ENCODE measurements around the gene CCDC102B. TPM values are rescaled to one million over a fixed set of nuclear protein-coding genes. Genes with fewer than 3 reads are reported as not detected.
"Not testable (repeated sequence)": the region's sequence is repeated elsewhere in the genome, so short reads cannot be mapped to it uniquely, and the experiment has no call there.

Gene CCDC102B
- total RNA-seq, 1 experiment from 2014 or later, result 2.1 TPM

DNA sequence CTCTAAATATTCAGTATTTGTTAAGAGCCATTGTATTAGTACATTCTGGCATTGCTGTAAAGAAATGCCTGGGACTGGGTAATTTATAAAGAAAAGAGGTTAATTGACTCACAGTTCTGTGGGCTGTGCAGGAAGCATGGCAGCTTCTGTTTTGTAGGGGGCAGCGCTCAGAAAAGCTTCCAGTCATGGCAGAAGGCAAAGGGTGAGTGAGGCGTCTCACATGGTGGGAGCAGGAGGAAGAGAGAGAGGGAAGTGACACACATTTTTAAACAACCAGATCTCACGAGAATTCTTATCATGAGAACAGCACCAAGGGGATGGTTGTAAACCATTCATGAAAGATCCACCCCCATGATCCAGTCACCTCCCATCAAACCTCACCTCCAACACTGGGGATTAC is 13.8 kb upstream of the CCDC102B start:
- Mint-ChIP-seq H3K36me3 (ENCODE audit: insufficient read depth, unreplicated experiment) (no peaks in the 10 kb centered on the region), H3K27me3 (ENCODE audit: unreplicated experiment) (no peaks in the 10 kb centered on the region), H3K9me3 (ENCODE audit: low read depth, unreplicated experiment) (no peaks in the 10 kb centered on the region), H3K4me3 (ENCODE audit: low read depth, unreplicated experiment) (no peak overlapping the region), H3K27ac (ENCODE audit: unreplicated experiment) (no peak overlapping the region), H3K4me1 (ENCODE audit: low read depth, unreplicated experiment) (no peaks in the 10 kb centered on the region)
- no TSS peak for BruUV-seq (replicated peaks)
- CTCF ChIA-PET, result no interaction called here
- TF ChIP-seq, protein P1, sequence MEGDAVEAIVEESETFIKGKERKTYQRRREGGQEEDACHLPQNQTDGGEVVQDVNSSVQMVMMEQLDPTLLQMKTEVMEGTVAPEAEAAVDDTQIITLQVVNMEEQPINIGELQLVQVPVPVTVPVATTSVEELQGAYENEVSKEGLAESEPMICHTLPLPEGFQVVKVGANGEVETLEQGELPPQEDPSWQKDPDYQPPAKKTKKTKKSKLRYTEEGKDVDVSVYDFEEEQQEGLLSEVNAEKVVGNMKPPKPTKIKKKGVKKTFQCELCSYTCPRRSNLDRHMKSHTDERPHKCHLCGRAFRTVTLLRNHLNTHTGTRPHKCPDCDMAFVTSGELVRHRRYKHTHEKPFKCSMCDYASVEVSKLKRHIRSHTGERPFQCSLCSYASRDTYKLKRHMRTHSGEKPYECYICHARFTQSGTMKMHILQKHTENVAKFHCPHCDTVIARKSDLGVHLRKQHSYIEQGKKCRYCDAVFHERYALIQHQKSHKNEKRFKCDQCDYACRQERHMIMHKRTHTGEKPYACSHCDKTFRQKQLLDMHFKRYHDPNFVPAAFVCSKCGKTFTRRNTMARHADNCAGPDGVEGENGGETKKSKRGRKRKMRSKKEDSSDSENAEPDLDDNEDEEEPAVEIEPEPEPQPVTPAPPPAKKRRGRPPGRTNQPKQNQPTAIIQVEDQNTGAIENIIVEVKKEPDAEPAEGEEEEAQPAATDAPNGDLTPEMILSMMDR (IDR thresholded peaks at IDR 0.05; ENCODE audit: unreplicated experiment), result no peak
- intact Hi-C loops (cut with micrococcal nuclease; ENCODE audit: unreplicated experiment), result no loop called here
- no peak for DNase-seq

DNA sequence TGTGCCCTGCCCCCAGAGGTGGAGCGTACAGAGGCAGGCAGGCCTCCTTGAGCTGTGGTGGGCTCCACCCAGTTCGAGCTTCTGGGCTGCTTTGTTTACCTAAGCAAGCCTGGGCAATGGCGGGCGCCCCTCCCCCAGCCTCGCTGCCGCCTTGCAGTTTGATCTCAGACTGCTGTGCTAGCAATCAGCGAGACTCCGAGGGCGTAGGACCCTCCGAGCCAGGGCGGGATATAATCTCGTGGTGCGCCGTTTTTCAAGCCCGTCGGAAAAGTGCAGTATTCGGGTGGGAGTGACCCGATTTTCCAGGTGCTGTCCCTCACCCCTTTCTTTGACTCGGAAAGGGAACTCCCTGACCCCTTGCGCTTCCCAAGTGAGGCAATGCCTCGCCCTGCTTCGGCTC is 7.6 kb upstream of the CCDC102B start:
- H3K4me3 Mint-ChIP-seq (ENCODE audit: low read depth, unreplicated experiment); DNase-seq; intact Hi-C loops (cut with micrococcal nuclease; ENCODE audit: unreplicated experiment); H3K27me3 Mint-ChIP-seq (ENCODE audit: unreplicated experiment); H3K27ac Mint-ChIP-seq (ENCODE audit: unreplicated experiment); CTCF ChIA-PET; H3K4me1 Mint-ChIP-seq (ENCODE audit: low read depth, unreplicated experiment); BruUV-seq (replicated peaks); H3K36me3 Mint-ChIP-seq (ENCODE audit: insufficient read depth, unreplicated experiment); H3K9me3 Mint-ChIP-seq (ENCODE audit: low read depth, unreplicated experiment): not testable (repeated sequence)

DNA sequence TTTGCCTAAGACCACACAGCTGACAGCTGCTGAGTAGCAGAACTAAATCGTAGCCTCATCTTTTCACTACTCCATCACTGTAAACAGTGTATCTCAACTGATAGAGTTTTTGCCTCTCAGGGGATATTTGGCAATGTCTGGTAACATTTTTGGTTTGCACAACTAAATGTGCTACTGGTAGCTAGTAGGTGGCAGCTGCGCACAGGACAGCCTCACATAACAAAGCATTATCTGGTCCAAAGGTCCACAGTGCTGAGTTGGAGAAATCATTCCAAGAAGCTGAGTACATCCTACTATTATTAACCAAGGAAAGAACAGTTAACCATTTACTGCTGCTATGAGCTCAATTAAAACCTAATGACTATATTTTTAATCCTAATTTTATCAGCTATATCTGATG is 6.1 kb upstream of the CCDC102B start:
- Mint-ChIP-seq H3K27me3 (ENCODE audit: unreplicated experiment) (no peaks in the 10 kb centered on the region), H3K27ac (ENCODE audit: unreplicated experiment) (no peak overlapping the region), H3K9me3 (ENCODE audit: low read depth, unreplicated experiment) (no peaks in the 10 kb centered on the region), H3K4me1 (ENCODE audit: low read depth, unreplicated experiment) (no peaks in the 10 kb centered on the region), H3K36me3 (ENCODE audit: insufficient read depth, unreplicated experiment) (no peaks in the 10 kb centered on the region), H3K4me3 (ENCODE audit: low read depth, unreplicated experiment) (no peak overlapping the region)
- CTCF ChIA-PET, result no interaction called here
- intact Hi-C loops (cut with micrococcal nuclease; ENCODE audit: unreplicated experiment), result no loop called here
- BruUV-seq (replicated peaks), result no TSS peak
- DNase-seq, result no peak
- TF ChIP-seq, protein P1 (IDR thresholded peaks at IDR 0.05; ENCODE audit: unreplicated experiment), result no peak

DNA sequence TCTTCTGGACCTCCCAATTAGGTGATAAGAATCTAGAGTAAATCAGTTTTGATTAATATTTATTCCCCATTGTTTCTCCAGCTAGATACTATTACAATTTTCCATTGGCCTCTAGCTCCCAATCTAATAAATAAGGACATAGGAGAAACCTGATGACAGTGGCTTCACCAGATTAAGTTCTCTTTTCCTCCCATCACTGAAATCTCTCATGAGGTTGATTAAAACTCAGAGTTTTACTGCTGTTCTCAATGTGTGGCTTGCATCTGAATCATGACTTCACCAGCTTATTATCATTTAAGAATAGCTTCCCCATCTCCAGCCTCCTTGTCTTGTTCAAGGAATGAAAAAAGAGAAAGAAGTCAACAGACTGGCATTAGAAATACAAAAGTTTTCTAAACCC is 3.9 kb upstream of the CCDC102B start:
- BruUV-seq (replicated peaks), result no TSS peak
- H3K9me3 Mint-ChIP-seq (ENCODE audit: low read depth, unreplicated experiment), result no peaks in the 10 kb centered on the region
- no peak for DNase-seq
- H3K4me3 Mint-ChIP-seq (ENCODE audit: low read depth, unreplicated experiment), result no peak overlapping the region
- H3K36me3 Mint-ChIP-seq (ENCODE audit: insufficient read depth, unreplicated experiment), result no peaks in the 10 kb centered on the region
- no peak overlapping the region for H3K27ac Mint-ChIP-seq (ENCODE audit: unreplicated experiment)
- H3K27me3 Mint-ChIP-seq (ENCODE audit: unreplicated experiment), result no peaks in the 10 kb centered on the region
- H3K4me1 Mint-ChIP-seq (ENCODE audit: low read depth, unreplicated experiment), result no peaks in the 10 kb centered on the region
- TF ChIP-seq, protein P1 (IDR thresholded peaks at IDR 0.05; ENCODE audit: unreplicated experiment), result no peak
- intact Hi-C loops (cut with micrococcal nuclease; ENCODE audit: unreplicated experiment), result no loop called here
- CTCF ChIA-PET, result no interaction called here

DNA sequence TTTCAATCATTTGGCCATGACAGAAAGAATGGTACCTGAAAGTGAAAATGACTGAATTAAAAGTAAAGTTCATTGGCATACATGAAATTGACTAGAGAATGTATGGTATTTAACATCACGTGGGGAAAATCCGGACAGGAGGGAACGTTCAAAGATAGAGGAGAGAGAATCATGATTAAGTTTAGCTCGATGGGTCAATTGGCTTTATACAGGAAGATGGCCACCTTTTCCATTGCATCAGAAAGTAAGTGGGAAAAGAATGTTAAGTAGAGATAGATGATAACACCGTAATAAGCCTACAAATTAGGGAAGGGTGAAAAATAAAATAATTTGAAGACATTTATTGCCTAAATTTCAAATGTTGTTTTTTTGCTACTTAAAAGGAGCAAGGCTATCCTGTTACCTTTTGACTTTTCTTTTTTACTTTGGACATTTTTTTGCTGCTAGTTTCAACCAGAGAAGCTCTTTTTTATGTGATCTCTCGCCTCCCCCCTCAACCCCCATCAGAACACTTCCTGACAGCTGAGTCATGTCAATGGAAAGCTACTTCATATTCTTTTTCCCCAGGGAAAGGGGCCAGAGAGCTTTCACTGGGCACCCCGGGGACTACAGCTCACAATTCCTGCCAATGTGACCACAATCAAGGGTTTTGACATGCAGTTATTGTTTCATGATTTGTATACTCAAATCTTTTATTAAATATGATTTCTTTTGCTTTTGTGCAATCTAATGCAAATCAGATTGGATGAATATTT is 767 bp upstream of the CCDC102B start:
- TF ChIP-seq, protein P1 (IDR thresholded peaks at IDR 0.05; ENCODE audit: unreplicated experiment), result no peak
- H3K4me1 Mint-ChIP-seq (ENCODE audit: low read depth, unreplicated experiment), result no peaks in the 10 kb centered on the region
- no peaks in the 10 kb centered on the region for H3K27me3 Mint-ChIP-seq (ENCODE audit: unreplicated experiment)
- H3K27ac Mint-ChIP-seq (ENCODE audit: unreplicated experiment), result no peak overlapping the region
- no peaks in the 10 kb centered on the region for H3K9me3 Mint-ChIP-seq (ENCODE audit: low read depth, unreplicated experiment)
- CTCF ChIA-PET, result no interaction called here
- no TSS peak for BruUV-seq (replicated peaks)
- no peak overlapping the region for H3K4me3 Mint-ChIP-seq (ENCODE audit: low read depth, unreplicated experiment)
- no peaks in the 10 kb centered on the region for H3K36me3 Mint-ChIP-seq (ENCODE audit: insufficient read depth, unreplicated experiment)
- intact Hi-C loops (cut with micrococcal nuclease; ENCODE audit: unreplicated experiment), result no loop called here
- DNase-seq, result no peak

Measured in Calu3 (cell line).